Measurements from ENCODE around the gene FEM1C.

DNA sequence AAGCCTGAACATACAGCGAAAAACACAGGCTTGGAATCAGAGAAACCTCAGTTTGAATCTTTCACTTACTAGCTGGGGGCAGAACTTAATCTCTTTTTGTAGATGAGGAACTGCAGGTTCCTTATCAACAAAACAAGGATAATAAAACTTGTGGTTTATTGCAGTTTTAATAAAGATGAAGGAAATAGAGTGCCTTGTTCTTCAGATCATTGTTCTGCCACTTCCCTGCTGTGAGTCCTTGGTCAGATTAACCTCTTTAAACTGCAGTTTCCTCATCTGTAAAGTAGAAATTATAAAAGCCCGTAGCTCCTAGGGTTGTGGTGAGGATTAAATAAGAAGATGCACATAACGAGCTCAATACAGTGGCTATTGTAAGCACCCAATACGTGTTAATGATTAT lies 57.4 kb downstream of the FEM1C start:
- TF ChIP-seq EZH2phosphoT487 (IDR thresholded peaks at IDR 0.05; ENCODE audit: insufficient read depth, low read depth) (no peak), EZH2 (IDR thresholded peaks at IDR 0.05; ENCODE audit: insufficient read depth, poor library complexity, severe bottlenecking) (no peak)

Measured in GM23248 (cell line).